GM21367 (cell line): ENCODE data around the gene KTN1.

ENCODE experiments used
- ATAC-seq: cut with Tn5 transposase; IDR thresholded peaks from one replicate; pipeline ENCODE4 v1.9.1; 2021; ENCODE audit not compliant: unreplicated experiment

KTN1 gene

GRCh38 chr14:55707365-55707804 lies 127.4 kb downstream of the KTN1 start:
- no peak for ATAC-seq

GRCh38 chr14:55710506-55711041 lies 130.6 kb downstream of the KTN1 start:
- no peak for ATAC-seq

- ATAC-seq: no peak
Measured at GRCh38 chr14:55711175-55711811, 131.3 kb downstream of the KTN1 start.

- ATAC-seq: no peak
Measured at GRCh38 chr14:55712491-55712890, 132.5 kb downstream of the KTN1 start.

- no peak for ATAC-seq
Measured at GRCh38 chr14:55713486-55713885, 133.5 kb downstream of the KTN1 start.

GRCh38 chr14:55715889-55716288 lies 135.9 kb downstream of the KTN1 start:
- ATAC-seq: peak; percentile 45

GRCh38 chr14:55717621-55718020 lies 137.6 kb downstream of the KTN1 start:
- no peak for ATAC-seq

- no peak for ATAC-seq
Measured at GRCh38 chr14:55718551-55718950, 138.5 kb downstream of the KTN1 start.

- no peak for ATAC-seq
Measured at GRCh38 chr14:55720796-55721195, 140.8 kb downstream of the KTN1 start.

GRCh38 chr14:55721353-55721752 lies 141.3 kb downstream of the KTN1 start:
- no peak for ATAC-seq

GRCh38 chr14:55722054-55722453 lies 142.0 kb downstream of the KTN1 start:
- ATAC-seq: no peak

- no peak for ATAC-seq
Measured at GRCh38 chr14:55724736-55725135, 144.7 kb downstream of the KTN1 start.

- no peak for ATAC-seq
Measured at GRCh38 chr14:55730592-55731310, 150.7 kb downstream of the KTN1 start.

- ATAC-seq: no peak
Measured at GRCh38 chr14:55731311-55731872, 151.4 kb downstream of the KTN1 start.

- ATAC-seq: no peak
Measured at GRCh38 chr14:55731881-55732498, 152.0 kb downstream of the KTN1 start.

GRCh38 chr14:55733599-55733998 lies 153.6 kb downstream of the KTN1 start:
- ATAC-seq: no peak
